ENCODE measurements around the gene PSMB11. TPM values are rescaled to one million over a fixed set of nuclear protein-coding genes. Genes with fewer than 3 reads are reported as not detected.

PSMB11 gene, protein sequence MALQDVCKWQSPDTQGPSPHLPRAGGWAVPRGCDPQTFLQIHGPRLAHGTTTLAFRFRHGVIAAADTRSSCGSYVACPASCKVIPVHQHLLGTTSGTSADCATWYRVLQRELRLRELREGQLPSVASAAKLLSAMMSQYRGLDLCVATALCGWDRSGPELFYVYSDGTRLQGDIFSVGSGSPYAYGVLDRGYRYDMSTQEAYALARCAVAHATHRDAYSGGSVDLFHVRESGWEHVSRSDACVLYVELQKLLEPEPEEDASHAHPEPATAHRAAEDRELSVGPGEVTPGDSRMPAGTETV
- not detected for total RNA-seq
- long read RNA-seq, donor 1, result 0 reads
- long read RNA-seq, donor 2, result 0 reads

- ATAC-seq (no peak), DNase-seq (no peak)
- H3K4me1 ChIP-seq (ENCODE audit: low read depth), result no peaks in the 10 kb centered on the region
- no peaks in the 10 kb centered on the region for H3K9me3 ChIP-seq
- no peaks in the 10 kb centered on the region for H3K36me3 ChIP-seq (ENCODE audit: low read depth)
- TF ChIP-seq, protein P1, sequence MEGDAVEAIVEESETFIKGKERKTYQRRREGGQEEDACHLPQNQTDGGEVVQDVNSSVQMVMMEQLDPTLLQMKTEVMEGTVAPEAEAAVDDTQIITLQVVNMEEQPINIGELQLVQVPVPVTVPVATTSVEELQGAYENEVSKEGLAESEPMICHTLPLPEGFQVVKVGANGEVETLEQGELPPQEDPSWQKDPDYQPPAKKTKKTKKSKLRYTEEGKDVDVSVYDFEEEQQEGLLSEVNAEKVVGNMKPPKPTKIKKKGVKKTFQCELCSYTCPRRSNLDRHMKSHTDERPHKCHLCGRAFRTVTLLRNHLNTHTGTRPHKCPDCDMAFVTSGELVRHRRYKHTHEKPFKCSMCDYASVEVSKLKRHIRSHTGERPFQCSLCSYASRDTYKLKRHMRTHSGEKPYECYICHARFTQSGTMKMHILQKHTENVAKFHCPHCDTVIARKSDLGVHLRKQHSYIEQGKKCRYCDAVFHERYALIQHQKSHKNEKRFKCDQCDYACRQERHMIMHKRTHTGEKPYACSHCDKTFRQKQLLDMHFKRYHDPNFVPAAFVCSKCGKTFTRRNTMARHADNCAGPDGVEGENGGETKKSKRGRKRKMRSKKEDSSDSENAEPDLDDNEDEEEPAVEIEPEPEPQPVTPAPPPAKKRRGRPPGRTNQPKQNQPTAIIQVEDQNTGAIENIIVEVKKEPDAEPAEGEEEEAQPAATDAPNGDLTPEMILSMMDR (IDR thresholded peaks at IDR 0.05), result no peak
- intact Hi-C loops (cut with DNase I, micrococcal nuclease), result no loop called here
- no peak within 1 kb of the TSS for H3K4me3 ChIP-seq
These were observed at the start of gene PSMB11 for GRCh38 chr14:23042162-23042965. Gene PSMB11 (plus strand): TSS chr14:23042212. CDS start chr14:23042226, 14 bp downstream.

DNA sequence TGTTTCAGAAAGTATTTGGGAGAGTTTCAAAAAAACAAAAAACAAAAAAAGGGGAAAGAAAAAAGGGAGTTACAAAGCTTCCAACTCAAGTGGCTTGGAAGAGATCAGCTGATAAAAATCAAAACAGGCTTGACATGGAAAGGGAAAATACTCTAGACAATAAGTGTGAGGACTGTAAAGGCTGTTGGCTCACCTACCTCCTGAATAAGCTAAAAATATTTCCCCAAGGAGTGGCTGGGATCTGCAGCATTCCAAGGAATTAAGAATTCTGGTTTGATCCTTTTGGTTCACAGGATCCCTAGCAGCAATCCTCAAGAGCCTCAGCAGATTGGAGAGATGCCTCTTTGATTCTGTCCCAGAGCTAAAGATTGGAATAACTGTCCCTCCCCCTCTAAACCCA lies 48.5 kb upstream of the PSMB11 start:
- H3K4me1 ChIP-seq (ENCODE audit: low read depth), result no peaks in the 10 kb centered on the region
- H3K4me3 ChIP-seq, result no peak overlapping the region
- H3K36me3 ChIP-seq (ENCODE audit: low read depth), result no peaks in the 10 kb centered on the region
- no peak for ATAC-seq
- intact Hi-C loops (cut with DNase I, micrococcal nuclease), result no loop called here
- no peak for DNase-seq
- TF ChIP-seq, protein P1 (IDR thresholded peaks at IDR 0.05), result no peak
- H3K9me3 ChIP-seq, result no peaks in the 10 kb centered on the region

DNA sequence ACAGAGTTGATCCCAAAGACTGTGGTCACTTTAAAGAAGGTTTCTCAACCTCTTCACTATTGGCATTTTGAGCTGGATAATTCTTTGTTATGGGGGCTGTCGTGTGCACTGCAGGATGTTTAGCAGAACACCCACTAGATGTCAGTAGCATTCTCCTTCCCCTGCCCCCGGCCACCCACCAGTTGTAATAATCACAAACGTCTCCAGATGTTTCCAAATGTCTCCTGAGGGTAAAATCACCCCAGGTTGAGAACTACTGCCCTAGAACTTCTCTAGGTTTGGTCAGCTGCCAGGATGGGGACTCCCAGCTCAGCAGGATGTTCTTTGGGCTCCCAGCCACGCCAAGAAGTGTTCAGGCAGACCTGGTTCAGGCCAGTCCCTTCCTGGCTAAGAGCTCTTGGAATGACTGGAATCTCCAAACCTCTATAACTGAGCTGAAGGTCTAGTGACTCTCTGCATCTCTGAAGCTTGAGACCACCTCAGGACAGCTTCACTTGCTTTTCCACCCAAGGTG lies 47.2 kb upstream of the PSMB11 start:
- intact Hi-C loops (cut with DNase I, micrococcal nuclease), result no loop called here
- TF ChIP-seq, protein P1 (IDR thresholded peaks at IDR 0.05), result no peak
- H3K9me3 ChIP-seq, result no peaks in the 10 kb centered on the region
- ATAC-seq (peak; percentile 73), DNase-seq (no peak)
- no peak overlapping the region for H3K4me3 ChIP-seq
- H3K36me3 ChIP-seq (ENCODE audit: low read depth), result no peaks in the 10 kb centered on the region
- H3K4me1 ChIP-seq (ENCODE audit: low read depth), result peaks cover under 1% of the 10 kb centered on the region

DNA sequence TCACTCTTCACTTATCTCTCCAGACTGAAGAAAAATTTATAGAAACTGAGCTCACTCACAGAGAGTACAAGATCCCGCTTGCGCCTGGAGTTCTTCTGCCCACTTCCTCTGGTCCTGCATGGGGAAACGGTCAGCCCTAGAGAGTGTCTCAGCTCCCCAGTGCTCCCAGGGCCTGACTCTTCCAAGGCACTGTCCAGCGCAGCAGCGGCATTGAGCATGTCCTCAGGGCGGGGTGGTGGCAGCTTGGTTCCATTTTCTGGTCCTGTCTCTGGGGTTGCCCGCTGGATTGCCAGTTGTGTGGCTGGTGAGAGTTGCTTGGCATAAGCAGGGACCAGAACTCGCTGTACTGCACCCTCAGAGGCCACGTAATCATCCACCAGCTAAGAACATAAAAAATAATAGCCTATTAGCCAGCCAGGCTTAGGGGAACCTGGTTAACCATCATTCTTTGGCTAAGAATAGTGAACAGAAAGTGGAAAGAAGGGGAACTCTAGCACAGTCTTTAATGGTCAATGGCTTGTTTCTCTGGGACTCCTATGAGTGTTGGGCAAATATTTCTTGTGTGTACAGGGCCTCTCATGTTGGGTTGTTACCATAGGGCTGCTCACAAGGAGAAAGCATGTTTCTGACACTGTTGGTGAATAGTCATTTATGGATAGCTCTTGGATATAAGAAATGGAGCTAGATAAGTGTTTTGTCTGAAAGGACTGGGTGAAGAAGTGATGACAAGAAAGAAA lies 46.0 kb upstream of the PSMB11 start:
- intact Hi-C loops (cut with DNase I, micrococcal nuclease), result no loop called here
- ATAC-seq (no peak), DNase-seq (no peak)
- peaks cover 7% of the 10 kb centered on the region for H3K4me1 ChIP-seq (ENCODE audit: low read depth)
- TF ChIP-seq, protein P1 (IDR thresholded peaks at IDR 0.05), result no peak
- no peaks in the 10 kb centered on the region for H3K36me3 ChIP-seq (ENCODE audit: low read depth)
- no peak overlapping the region for H3K4me3 ChIP-seq
- H3K9me3 ChIP-seq, result no peaks in the 10 kb centered on the region
